Central memory CD4-positive, alpha-beta T cell (primary cell): ENCODE measurements around the gene AGMO.

Experiments
- DNase-seq: peaks from one replicate; pipeline ENCODE4 v3.0.0; 2022

The AGMO gene

GRCh38 chr7:15494711-15495110, 67.1 kb downstream of the AGMO start:
- no peak for DNase-seq

- no peak for DNase-seq
Observed at GRCh38 chr7:15491361-15491760, 70.5 kb downstream of the AGMO start.

GRCh38 chr7:15490291-15490690, 71.5 kb downstream of the AGMO start:
- DNase-seq: no peak

DNA sequence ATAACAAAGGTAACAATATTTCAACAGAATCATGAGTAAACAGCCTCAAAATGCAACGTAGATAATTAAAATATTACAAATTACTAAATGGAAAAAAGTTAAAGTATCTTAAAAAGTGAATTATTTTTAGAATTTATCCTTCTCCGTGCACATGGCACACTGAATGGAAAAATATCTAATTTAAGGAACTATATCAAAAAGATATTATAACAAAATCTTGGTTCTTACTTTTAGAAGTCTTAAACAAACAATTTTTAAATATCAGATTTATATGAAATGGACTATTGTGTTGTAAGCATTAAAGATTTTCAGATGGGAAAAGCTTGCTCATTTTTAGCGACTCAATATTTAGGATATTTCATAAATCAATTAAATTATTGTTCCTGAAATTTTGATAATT, 72.0 kb downstream of the AGMO start:
- no peak for DNase-seq

- DNase-seq: no peak
Observed at GRCh38 chr7:15489383-15489782, 72.4 kb downstream of the AGMO start.

GRCh38 chr7:15488401-15488800, 73.4 kb downstream of the AGMO start:
- no peak for DNase-seq

DNA sequence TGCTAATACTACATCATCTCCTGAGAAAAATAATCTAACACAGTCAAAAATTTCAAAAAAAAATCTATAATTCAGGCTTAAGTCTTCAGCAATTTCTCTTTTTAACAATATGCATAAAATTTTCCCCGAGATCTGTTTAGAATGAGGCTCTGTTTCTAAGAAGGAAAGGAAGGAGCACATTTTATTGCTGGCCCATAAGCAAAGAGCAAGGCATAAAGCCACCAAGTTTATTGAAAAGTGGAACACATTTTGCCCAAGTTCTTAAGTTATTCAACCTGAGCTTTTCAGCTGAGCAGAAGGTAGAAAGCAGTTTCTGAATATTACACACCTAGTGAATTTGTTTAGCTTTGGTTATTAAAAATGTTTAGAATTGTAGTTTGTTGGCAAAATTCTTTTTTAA, 73.9 kb downstream of the AGMO start:
- no peak for DNase-seq

DNA sequence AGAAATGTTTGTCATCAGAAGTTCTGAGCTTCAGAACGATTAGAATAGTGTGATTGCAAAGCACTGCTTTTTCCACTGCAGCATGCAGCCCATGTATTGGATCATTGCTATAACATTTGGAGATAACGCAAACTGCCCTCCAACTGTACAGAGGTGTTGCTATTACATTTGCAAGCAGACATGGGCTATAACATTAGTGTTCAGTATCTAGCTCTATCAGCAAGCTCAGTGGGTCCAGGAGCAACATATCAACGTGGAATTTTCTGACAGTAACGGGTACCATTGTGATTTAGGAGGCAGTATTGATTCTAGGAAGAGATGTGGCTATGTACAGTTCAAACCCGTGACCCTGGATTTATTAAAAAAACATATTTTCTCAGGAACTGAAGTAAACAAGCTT, 75.8 kb downstream of the AGMO start:
- no peak for DNase-seq

DNA sequence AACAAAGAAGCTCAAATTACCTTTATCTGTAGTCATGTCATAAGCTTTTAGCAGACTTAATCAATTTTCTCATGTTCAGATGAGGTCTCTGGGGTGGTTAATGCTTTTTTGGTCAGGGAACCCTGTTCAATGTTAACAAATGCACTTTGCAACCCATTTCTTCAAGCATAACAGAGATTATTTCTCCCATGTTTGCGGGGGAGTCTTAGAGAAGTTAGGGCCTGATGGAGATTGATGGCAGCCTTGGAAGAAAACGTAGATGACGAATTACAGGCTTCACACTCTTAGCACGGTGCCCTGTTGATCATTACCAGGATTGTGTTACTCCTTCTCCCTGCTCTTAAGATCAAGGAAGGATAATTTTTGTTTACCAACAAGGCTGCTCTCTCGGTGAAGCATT, 76.4 kb downstream of the AGMO start:
- DNase-seq: no peak

GRCh38 chr7:15481132-15481531, 80.7 kb downstream of the AGMO start:
- DNase-seq: no peak

DNA sequence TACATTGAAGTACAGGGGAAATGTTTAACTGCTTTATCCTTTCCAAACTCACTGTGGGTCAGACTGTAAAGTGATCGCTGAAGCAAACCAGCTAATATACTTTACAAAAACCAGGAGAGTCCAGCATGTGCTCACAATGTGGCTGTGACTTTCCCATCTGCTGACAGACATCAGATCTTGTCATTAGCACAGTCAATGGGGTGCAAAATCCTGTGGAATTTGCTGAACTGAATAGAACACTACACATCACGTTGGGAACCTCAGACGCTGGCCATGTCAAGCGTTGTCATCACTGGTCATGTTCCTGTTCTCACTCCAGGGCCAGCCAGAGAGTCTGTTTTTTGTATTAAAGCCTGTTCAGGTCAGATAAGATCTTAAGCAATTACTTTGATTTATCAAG, 83.4 kb downstream of the AGMO start:
- no peak for DNase-seq

- no peak for DNase-seq
Observed at GRCh38 chr7:15476531-15476918, 85.3 kb downstream of the AGMO start.

- DNase-seq: no peak
Observed at GRCh38 chr7:15475808-15476530, 85.8 kb downstream of the AGMO start.

DNA sequence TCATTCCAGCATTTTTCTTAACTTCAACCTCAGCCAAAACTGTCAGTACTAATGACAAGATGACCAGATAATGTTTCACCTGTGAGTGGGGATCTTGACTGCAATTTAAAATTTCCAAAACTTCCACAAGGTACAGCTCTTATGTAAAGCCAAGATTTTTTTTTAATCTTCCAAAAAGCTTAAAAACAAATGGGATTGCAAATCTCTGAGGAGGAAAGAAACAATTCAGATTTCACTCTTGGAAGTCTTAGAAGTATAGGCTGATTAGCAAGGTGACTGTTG, 90.2 kb downstream of the AGMO start:
- no peak for DNase-seq

GRCh38 chr7:15470825-15471668, 90.8 kb downstream of the AGMO start:
- DNase-seq: no peak

DNA sequence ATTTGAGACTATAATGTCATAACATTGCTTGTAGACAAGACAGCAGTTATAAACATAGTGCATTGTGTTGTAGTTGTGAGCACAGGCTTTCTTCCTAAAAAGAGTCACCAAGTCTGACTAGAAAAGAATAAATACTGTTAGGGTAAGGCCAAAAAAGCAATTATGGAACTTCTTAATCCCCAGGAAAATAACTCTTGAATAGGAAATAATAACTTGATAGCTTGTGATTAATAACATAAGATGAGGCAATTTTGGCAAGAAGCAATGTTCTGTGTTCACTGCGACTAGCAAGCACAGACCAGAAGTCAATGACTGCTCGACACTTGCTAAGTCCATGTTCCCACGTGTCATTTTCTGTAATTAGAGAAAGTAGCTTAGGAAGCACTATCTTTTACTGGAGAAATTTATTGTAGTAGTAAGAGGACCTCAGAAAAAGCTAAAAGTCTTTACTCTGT, 97.1 kb downstream of the AGMO start:
- DNase-seq: no peak

- no peak for DNase-seq
Observed at GRCh38 chr7:15463801-15464666, 97.8 kb downstream of the AGMO start.

GRCh38 chr7:15462721-15463389, 99.0 kb downstream of the AGMO start:
- DNase-seq: no peak

GRCh38 chr7:15461576-15461975, 100.2 kb downstream of the AGMO start:
- no peak for DNase-seq

DNA sequence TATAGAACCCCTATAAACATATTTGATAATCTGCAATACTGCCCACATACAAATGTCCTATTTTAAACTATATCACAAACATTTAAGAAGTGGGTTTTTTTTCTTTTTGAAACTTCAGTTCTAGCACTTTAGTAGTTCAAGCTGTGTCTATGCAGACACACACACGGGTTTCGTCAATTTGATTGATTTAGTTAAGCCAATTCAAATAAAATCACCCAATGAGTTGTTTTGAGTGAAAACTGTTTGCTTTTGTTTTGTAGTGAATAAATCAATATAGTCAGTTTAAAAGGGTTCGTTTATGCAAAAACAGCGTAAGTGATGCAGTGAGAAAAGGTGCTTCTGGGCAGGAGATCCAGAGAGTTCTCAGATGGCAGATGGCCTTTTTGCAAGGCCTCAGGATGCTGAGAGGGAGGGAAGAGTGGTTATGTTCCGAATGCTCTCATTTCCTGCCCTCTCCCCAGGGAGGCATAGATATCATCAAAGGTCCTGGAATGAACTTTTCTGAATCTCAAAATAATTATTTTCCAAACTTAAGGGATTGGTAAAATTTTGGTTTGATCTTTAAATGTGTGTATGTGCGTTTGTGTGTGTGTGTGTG, 102.7 kb downstream of the AGMO start:
- DNase-seq: no peak

- no peak for DNase-seq
Observed at GRCh38 chr7:15457990-15458955, 103.5 kb downstream of the AGMO start.
